ENCODE data around the gene CILP2. TPM values are rescaled to one million over a fixed set of nuclear protein-coding genes. Genes with fewer than 3 reads are reported as not detected.

Gene CILP2, protein sequence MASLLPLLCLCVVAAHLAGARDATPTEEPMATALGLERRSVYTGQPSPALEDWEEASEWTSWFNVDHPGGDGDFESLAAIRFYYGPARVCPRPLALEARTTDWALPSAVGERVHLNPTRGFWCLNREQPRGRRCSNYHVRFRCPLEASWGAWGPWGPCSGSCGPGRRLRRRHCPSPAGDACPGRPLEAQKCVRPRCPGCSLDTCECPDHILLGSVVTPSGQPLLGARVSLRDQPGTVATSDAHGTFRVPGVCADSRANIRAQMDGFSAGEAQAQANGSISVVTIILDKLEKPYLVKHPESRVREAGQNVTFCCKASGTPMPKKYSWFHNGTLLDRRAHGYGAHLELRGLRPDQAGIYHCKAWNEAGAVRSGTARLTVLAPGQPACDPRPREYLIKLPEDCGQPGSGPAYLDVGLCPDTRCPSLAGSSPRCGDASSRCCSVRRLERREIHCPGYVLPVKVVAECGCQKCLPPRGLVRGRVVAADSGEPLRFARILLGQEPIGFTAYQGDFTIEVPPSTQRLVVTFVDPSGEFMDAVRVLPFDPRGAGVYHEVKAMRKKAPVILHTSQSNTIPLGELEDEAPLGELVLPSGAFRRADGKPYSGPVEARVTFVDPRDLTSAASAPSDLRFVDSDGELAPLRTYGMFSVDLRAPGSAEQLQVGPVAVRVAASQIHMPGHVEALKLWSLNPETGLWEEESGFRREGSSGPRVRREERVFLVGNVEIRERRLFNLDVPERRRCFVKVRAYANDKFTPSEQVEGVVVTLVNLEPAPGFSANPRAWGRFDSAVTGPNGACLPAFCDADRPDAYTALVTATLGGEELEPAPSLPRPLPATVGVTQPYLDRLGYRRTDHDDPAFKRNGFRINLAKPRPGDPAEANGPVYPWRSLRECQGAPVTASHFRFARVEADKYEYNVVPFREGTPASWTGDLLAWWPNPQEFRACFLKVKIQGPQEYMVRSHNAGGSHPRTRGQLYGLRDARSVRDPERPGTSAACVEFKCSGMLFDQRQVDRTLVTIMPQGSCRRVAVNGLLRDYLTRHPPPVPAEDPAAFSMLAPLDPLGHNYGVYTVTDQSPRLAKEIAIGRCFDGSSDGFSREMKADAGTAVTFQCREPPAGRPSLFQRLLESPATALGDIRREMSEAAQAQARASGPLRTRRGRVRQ
- total RNA-seq = 0.89 and 2.0 TPM in 2 replicates

DNA sequence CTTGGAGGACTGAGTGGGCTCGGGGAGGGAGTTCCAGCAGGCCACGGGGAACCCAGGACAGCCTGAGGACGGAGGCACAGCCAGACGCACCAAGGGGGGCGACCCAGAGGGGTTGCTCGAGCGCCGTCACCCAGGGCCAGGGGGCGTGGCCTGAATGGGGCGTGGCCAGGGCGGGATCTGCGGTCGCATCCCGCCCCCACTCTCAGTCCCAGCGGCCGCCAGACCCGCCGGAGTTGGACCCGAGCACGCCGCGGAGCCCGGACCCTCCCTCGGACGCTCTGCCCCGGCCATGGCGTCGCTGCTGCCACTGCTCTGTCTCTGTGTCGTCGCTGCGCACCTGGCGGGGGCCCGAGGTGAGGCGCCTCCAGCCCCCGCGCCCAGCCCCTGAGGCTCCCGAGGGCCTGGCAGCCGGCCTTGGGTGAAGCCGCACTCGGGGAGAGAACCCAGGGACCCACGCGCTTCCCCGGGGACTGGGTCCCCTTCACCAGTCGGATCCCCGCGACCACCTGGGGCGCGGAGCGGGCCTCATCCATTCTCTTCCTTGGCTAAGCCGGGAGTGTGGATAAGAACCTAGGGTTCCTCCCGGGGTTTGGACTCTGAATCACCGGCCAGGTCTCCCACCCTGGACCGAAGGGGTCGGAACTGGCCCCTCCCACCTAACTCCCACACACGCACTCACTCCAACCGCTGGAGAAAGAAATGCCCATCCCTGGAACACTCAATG lies at the start of gene CILP2:
TSS of gene CILP2 (plus strand) at position 205 of the 724 bp plus-strand sequence. CDS start at position 290, 85 bp downstream.

DNA sequence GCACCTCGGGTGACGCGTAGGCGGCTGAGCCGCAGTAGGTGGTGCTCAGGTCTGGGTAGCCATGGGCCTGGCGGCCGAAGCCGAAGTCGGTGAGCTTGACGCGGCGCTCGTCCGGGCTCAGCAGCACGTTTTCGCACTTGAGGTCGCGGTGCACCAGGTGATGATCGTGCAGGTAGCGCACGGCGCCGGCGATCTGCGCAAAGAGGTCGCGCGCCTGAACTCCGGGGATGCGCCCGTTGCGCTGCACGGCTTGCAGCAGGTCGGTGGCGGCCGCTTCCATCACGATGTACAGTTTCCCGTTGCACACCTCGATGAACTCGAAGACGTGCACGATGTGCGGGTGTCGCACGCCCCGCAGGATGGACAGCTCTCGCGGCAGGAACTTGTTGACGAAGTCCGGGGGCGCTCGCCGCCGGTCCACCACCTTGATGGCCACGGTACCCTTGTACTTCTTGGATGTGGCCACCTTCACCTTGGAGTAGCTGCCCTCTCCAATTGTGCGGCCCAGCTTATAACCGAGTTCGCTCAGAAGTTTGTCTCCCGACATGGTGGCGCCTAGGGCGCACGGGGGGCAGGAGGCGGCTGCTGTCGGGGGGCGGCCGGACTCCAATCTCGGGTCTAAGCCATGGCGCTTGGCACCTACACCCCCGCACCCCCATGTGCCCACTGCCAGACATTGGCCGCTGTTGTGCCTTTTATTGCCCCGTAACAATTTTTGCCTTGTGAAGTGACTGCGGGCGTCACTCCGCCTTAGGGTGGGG lies 23.0 kb upstream of the CILP2 start, which contains the start of gene TSSK6:
TSS of gene TSSK6 (minus strand) at position 668 of the 761 bp plus-strand sequence. CDS start at position 547, 121 bp downstream.

GRCh38 chr19:19515642-19516519 lies 22.2 kb upstream of the CILP2 start, which contains the start of gene NDUFA13:
Gene NDUFA13, plus strand, starts transcription at chr19:19516225. Its CDS starts 14 bp downstream, at chr19:19516239.

DNA sequence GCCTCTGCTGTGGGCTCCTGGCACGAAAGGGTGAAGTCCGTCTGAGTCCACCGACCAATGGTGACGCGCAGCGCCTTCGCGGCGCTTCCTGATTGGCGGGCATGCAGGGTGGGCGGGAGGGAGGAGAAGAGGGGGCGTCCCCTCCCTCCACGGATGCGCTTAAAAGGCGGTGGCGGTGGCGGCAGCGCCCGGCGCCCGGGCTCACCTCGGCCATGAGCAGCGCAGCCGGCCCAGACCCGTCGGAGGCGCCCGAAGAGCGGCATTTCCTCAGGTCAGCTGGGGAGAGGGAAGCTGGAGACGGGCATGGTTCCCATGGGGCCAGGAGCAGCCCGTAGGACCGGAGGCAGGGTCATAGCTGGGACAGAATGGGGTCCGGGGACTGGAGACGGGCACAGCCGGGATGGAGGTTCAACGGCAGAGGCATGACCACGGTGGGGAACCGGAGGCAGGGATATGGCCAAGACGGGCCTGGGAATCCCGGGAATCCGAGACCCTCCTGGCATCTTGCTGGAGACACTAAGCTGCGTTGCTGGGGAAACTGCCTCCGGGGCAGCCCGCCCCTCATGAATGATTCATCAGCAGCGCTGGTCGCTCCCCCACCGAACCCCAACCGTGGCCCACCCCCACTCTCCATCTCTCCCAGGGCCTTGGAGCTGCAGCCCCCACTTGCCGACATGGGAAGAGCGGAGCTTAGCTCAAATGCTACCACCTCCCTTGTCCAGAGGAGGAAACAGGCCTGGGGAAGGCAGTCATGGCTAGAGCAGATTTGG lies 9.2 kb upstream of the CILP2 start, which contains the start of gene YJEFN3:
TSS of gene YJEFN3 (plus strand) at position 191 of the 770 bp plus-strand sequence. CDS start at position 213, 22 bp downstream.

Other genes with a start within 250 kb of the CILP2 start
- 28.3 and 37.7 TPM in 2 replicates for gene SUGP1, start 217.8 kb upstream of the CILP2 start, total RNA-seq
- gene MAU2, start 217.4 kb upstream of the CILP2 start, total RNA-seq = 17.9 and 18.5 TPM in 2 replicates
- 47.9 and 51.9 TPM in 2 replicates for gene GATAD2A, start 132.6 kb upstream of the CILP2 start, total RNA-seq
- gene TSSK6, start 22.7 kb upstream of the CILP2 start, total RNA-seq = 0.35 and 0.86 TPM in 2 replicates
- 17.5 and 174 TPM in 2 replicates for gene NDUFA13, start 22.0 kb upstream of the CILP2 start, total RNA-seq
- gene YJEFN3, start 9.4 kb upstream of the CILP2 start, total RNA-seq = 0.58 and 3.2 TPM in 2 replicates
- 1.4 TPM in 1 of 2 replicates, not detected in the other for gene PBX4, start 80.4 kb downstream of the CILP2 start, total RNA-seq
- gene LPAR2, start 90.0 kb downstream of the CILP2 start, total RNA-seq = 2.3 and 2.7 TPM in 2 replicates
- gene GMIP, start 105.4 kb downstream of the CILP2 start, total RNA-seq = 25.7 and 46.7 TPM in 2 replicates
- 41.8 and 124 TPM in 2 replicates for gene ATP13A1, start 125.4 kb downstream of the CILP2 start, total RNA-seq
- gene ZNF101, start 130.6 kb downstream of the CILP2 start, total RNA-seq = 2.8 and 3.2 TPM in 2 replicates
- gene ZNF14, start 194.8 kb downstream of the CILP2 start, total RNA-seq = 3.4 and 4.0 TPM in 2 replicates